ENCODE results near the gene PCNX3.

DNA sequence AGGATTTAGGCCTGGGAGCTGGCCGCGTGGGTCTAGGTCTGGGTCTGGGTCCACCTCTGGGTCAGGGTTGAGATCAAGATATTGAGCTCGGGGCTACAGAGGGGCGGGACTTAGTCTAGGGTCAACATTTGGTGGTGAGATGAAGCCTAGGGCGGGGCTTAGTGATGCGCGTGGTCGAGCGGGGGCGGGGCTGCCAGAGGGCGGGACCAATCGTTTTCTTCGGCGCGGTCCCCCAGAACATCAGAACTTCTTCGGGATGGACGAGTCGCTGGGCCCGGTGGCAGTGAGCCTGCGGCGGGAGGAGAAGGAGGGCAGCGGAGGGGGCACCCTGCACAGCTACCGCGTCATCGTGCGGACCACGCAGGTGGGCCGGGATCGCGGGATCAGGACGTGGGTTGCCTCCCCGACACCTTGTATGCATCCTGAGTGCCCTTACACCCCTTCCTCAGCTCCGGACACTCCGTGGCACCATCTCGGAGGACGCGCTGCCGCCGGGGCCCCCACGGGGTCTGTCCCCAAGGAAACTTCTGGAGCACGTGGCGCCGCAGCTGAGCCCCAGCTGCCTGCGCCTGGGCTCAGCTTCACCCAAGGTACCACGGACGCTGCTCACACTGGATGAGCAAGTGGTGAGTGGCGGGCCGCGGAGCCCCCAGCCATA, 26.6 kb downstream of the PCNX3 start:
- TF ChIP-seq, protein P1, sequence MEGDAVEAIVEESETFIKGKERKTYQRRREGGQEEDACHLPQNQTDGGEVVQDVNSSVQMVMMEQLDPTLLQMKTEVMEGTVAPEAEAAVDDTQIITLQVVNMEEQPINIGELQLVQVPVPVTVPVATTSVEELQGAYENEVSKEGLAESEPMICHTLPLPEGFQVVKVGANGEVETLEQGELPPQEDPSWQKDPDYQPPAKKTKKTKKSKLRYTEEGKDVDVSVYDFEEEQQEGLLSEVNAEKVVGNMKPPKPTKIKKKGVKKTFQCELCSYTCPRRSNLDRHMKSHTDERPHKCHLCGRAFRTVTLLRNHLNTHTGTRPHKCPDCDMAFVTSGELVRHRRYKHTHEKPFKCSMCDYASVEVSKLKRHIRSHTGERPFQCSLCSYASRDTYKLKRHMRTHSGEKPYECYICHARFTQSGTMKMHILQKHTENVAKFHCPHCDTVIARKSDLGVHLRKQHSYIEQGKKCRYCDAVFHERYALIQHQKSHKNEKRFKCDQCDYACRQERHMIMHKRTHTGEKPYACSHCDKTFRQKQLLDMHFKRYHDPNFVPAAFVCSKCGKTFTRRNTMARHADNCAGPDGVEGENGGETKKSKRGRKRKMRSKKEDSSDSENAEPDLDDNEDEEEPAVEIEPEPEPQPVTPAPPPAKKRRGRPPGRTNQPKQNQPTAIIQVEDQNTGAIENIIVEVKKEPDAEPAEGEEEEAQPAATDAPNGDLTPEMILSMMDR (IDR thresholded peaks at IDR 0.05) = no peak
- TF ChIP-seq ZFX (IDR thresholded peaks at IDR 0.05; ENCODE audit: borderline replicate concordance) = no peak

Data from 22Rv1 (cell line).